DOHH2 (cell line): ENCODE results near the gene FGFR3.

Experiments
- CTCF ChIP-seq: fragments of 200-600 bp; sonication (generic); IDR thresholded peaks from one replicate; pipeline ENCODE4 v1.5.1; 2014; ENCODE audit warnings: antibody characterized with exemption, mild to moderate bottlenecking, low read depth, low read length; ENCODE audit not compliant: poor library complexity, severe bottlenecking
- EZH2phosphoT487 ChIP-seq: fragments of 200-600 bp; sonication (generic); IDR thresholded peaks from 2 replicates; pipeline ENCODE4 v1.6.1; 2017; ENCODE audit warnings: borderline replicate concordance, mild to moderate bottlenecking, antibody characterized with exemption, low read length, moderate library complexity, mixed read lengths

- no peak for TF ChIP-seq CTCF
- TF ChIP-seq EZH2phosphoT487, result no peak
Measured at GRCh38 chr4:1802720-1803522, 9.8 kb downstream of the FGFR3 start.
